ENCODE data around the gene PYCR2. TPM values are rescaled to one million over a fixed set of nuclear protein-coding genes. Genes with fewer than 3 reads are reported as not detected.

The PYCR2 gene
- total RNA-seq, 1 donor from 2014 or later: 59.9 TPM

DNA sequence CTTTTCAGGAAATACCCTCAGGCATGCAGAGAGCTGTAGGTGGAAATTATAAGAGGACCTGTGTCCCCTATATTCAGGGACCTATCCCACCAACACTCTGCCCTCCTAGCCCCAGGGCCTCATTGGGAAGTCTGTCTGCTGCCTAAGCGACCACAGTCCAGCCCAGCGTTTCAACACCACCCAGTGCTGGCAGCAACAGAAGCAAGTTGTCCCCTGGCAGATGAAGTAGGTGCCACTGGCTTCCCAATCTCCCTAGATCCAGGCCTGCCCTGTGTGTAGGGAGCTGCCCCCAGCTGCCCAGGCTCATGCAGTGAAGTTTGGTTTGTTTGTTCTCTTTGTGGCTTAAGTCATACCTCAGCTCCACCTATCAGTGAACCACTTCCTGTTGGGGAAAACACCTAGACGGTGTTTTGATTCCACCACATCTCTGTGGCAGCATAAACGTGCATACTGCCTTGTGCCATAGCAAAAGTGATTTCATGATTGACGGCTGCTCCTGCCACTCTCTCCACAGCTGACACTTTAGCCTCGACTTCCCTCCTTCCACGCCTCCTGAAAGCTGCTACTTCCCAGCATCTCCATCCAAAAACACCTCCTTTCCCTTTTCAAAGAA is 27.0 kb downstream of the PYCR2 start:
- peaks cover 11% of the 10 kb centered on the region for H3K4me1 Mint-ChIP-seq
- H3K27ac Mint-ChIP-seq (ENCODE audit: unreplicated experiment): no peak overlapping the region
- no peak overlapping the region for H3K4me3 Mint-ChIP-seq
- H3K36me3 Mint-ChIP-seq (ENCODE audit: low read depth): no peaks in the 10 kb centered on the region
- TF ChIP-seq, protein P1, sequence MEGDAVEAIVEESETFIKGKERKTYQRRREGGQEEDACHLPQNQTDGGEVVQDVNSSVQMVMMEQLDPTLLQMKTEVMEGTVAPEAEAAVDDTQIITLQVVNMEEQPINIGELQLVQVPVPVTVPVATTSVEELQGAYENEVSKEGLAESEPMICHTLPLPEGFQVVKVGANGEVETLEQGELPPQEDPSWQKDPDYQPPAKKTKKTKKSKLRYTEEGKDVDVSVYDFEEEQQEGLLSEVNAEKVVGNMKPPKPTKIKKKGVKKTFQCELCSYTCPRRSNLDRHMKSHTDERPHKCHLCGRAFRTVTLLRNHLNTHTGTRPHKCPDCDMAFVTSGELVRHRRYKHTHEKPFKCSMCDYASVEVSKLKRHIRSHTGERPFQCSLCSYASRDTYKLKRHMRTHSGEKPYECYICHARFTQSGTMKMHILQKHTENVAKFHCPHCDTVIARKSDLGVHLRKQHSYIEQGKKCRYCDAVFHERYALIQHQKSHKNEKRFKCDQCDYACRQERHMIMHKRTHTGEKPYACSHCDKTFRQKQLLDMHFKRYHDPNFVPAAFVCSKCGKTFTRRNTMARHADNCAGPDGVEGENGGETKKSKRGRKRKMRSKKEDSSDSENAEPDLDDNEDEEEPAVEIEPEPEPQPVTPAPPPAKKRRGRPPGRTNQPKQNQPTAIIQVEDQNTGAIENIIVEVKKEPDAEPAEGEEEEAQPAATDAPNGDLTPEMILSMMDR (conservative IDR thresholded peaks at IDR 0.05): no peak
- H3K9me3 Mint-ChIP-seq: no peaks in the 10 kb centered on the region
- H3K27me3 Mint-ChIP-seq (ENCODE audit: low read depth): no peaks in the 10 kb centered on the region
- no peak for DNase-seq (ENCODE audit: low read depth, low spot score)

DNA sequence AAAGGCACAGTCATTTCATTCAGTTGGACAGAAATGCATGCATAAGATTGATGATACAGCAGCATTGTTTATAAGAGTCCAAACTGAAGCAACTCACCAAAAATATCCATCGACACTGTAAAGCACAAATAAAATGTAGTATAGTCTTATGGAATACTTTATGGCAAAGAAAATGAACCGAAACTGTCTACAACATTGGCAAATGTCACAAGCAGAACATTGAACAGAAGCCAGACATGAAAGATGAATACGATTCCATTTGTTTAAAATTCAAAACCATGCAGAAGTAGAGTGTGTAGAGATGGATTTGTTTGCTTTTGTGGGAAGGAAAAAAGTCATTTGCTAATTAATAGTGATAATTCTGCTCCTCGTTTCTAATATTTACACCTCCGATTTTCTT is 27.6 kb downstream of the PYCR2 start:
- Mint-ChIP-seq H3K9me3 (no peaks in the 10 kb centered on the region), H3K27me3 (ENCODE audit: low read depth) (no peaks in the 10 kb centered on the region), H3K27ac (ENCODE audit: unreplicated experiment) (no peak overlapping the region), H3K4me3 (no peak overlapping the region), H3K4me1 (peaks cover 11% of the 10 kb centered on the region), H3K36me3 (ENCODE audit: low read depth) (no peaks in the 10 kb centered on the region)
- TF ChIP-seq, protein P1 (conservative IDR thresholded peaks at IDR 0.05): no peak
- DNase-seq (ENCODE audit: low read depth, low spot score): no peak

DNA sequence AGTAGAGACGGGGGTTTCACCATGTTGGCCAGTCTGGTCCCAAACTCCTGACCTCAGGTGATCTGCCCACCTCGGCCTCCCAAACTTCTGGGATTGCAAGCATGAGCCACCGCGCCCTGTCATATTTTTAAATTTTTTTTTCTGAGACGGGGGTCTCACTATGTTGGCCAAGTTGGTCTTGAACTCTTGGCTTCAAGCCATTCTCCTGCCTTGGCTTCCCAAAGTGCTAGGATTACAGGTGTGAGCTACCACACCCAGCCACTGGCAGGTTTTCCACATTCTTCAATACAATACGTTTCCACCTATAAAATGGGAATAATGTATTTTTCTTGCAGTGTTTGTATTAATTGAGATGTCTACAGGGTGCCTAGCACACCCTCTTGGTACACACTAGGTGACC is 31.7 kb downstream of the PYCR2 start:
- Mint-ChIP-seq H3K9me3 (no peaks in the 10 kb centered on the region), H3K36me3 (ENCODE audit: low read depth) (no peaks in the 10 kb centered on the region), H3K4me1 (peaks cover 16% of the 10 kb centered on the region), H3K27me3 (ENCODE audit: low read depth) (peaks cover 8% of the 10 kb centered on the region), H3K4me3 (no peak overlapping the region), H3K27ac (ENCODE audit: unreplicated experiment) (no peak overlapping the region)
- TF ChIP-seq, protein P1 (conservative IDR thresholded peaks at IDR 0.05): no peak
- no peak for DNase-seq (ENCODE audit: low read depth, low spot score)

DNA sequence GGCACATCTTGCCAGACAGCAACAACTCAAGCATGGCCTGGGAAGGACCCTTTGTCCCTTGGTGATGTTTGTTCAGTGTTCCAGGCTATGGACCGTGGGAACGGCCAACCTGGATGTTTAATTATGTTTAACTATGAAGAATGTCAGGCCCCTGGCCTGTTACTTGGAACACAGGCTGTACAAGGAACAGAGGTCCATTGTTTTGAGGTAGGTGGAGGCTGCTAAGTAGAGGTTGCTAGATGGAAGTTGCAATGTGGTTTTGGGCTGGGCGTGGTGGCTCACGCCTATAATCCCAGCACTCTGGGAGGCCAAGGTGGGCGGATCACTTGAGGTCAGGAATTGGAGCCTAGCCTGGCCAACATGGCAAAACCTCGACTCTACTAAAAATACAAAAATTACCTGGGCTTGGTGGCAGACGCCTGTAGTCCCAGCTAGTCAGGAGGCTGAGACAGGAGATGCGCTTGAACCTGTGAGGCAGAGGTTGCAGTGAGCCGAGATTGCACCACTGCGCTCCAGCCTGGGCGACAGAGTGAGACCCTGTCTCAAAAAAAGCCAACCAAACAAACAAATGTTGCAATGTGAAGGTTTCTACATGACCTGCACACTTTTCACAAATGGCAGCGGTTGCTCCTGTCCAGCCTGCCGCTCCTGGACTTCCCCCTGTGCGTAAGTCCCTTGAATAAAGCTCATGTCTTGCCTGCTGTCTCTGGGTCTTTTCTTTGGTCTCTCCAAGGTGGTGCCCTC is 32.6 kb downstream of the PYCR2 start:
- TF ChIP-seq, protein P1 (conservative IDR thresholded peaks at IDR 0.05): no peak
- H3K9me3 Mint-ChIP-seq: no peaks in the 10 kb centered on the region
- peaks cover 16% of the 10 kb centered on the region for H3K27me3 Mint-ChIP-seq (ENCODE audit: low read depth)
- no peak for DNase-seq (ENCODE audit: low read depth, low spot score)
- no peak overlapping the region for H3K27ac Mint-ChIP-seq (ENCODE audit: unreplicated experiment)
- H3K36me3 Mint-ChIP-seq (ENCODE audit: low read depth): no peaks in the 10 kb centered on the region
- peaks cover 20% of the 10 kb centered on the region for H3K4me1 Mint-ChIP-seq
- no peak overlapping the region for H3K4me3 Mint-ChIP-seq

DNA sequence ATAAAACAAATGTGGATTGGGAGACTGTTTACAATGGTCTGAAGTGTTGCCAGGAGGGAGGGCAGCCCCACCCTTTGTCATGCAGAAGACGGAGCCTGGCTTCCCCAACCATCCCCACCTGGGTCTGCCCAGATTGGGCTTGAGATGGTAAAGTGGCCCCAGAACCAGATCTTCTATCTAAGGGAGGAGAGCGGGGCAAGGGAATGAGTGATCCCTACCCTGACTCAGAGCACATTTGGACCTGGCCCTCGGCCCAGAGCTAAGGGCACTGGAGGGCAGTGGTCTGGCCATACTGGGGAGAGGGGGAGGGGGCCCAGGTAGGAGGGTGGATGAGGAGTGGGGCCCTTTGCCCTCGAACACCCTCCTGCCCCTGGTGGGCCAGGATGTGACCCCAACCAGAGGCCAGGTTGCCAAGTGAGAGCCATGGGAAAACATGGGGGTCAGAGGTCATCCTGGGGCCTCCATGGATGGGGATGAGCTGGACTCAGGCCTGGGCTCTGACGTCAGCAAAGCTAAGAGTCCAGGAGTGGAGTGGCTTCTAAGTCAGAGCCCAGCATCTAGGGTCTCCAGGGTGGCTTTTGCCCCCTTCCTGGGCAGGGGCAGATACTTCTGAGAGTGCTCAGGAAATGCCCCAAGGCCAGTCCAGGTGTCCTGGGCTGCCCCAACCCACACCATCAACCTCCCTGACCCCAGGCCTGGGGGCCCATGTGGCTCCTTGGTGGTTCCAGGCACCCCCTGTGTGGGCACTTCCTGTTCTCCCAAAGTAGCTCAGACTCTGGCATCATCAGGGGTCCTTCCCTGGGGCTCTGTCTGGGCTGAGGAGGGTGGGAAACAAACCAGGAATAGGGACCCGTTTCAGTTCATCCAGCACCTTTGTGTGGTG is 33.5 kb downstream of the PYCR2 start:
- DNase-seq (ENCODE audit: low read depth, low spot score): no peak

More for the DNA sequence above, 33.5 kb downstream of the PYCR2 start:
- Mint-ChIP-seq H3K27ac (ENCODE audit: unreplicated experiment) (no peak overlapping the region), H3K36me3 (ENCODE audit: low read depth) (no peaks in the 10 kb centered on the region), H3K27me3 (ENCODE audit: low read depth) (peaks cover 18% of the 10 kb centered on the region), H3K4me1 (peaks cover 20% of the 10 kb centered on the region), H3K9me3 (no peaks in the 10 kb centered on the region), H3K4me3 (no peak overlapping the region)
- TF ChIP-seq, protein P1 (conservative IDR thresholded peaks at IDR 0.05): no peak

Data from neural crest cell (in vitro differentiated cells).